ENCODE data around the gene TWIST2.

TWIST2 gene

GRCh38 chr2:238848976-238849853 lies 1.3 kb downstream of the TWIST2 start:
- no peaks in the 10 kb centered on the region for H3K9me3 ChIP-seq (ENCODE audit: control insufficient read depth, low read length)
- 4 to 5% methylated on average over 70 of the region's 70 CpGs for WGBS, 2 experiments
- H3K4me1 ChIP-seq (ENCODE audit: control insufficient read depth, insufficient read depth, low read length) = no peaks in the 10 kb centered on the region
- no peak overlapping the region for H3K27ac ChIP-seq (ENCODE audit: insufficient read depth, low read depth, low read length, poor library complexity, severe bottlenecking)
- H3K4me3 ChIP-seq (ENCODE audit: insufficient read depth, low read depth, low read length) = peak overlapping the region; percentile 42
- no peaks in the 10 kb centered on the region for H3K36me3 ChIP-seq (ENCODE audit: control insufficient read depth, insufficient read depth, low read length)
- peaks cover 88% of the 10 kb centered on the region for H3K27me3 ChIP-seq (ENCODE audit: control insufficient read depth, insufficient read depth, low read length, poor library complexity, severe bottlenecking)

- WGBS, 2 experiments = 92% methylated on average over 2 of the region's 2 CpGs; no CpG with 5 or more reads in 1 of the 2 experiments
- Histone ChIP-seq H3K4me3 (ENCODE audit: insufficient read depth, low read depth, low read length) (no peak overlapping the region), H3K27ac (ENCODE audit: insufficient read depth, low read depth, low read length, poor library complexity, severe bottlenecking) (no peak overlapping the region), H3K9me3 (ENCODE audit: control insufficient read depth, low read length) (no peaks in the 10 kb centered on the region), H3K4me1 (ENCODE audit: control insufficient read depth, insufficient read depth, low read length) (no peaks in the 10 kb centered on the region), H3K27me3 (ENCODE audit: control insufficient read depth, insufficient read depth, low read length, poor library complexity, severe bottlenecking) (peaks cover 83% of the 10 kb centered on the region), H3K36me3 (ENCODE audit: control insufficient read depth, insufficient read depth, low read length) (no peaks in the 10 kb centered on the region)
Measured at GRCh38 chr2:238850091-238850490, 2.2 kb downstream of the TWIST2 start.

- 87 to 88% methylated on average over 4 to 5 of the region's 5 CpGs for WGBS, 2 experiments
- H3K36me3 ChIP-seq (ENCODE audit: control insufficient read depth, insufficient read depth, low read length) = no peaks in the 10 kb centered on the region
- H3K4me3 ChIP-seq (ENCODE audit: insufficient read depth, low read depth, low read length) = no peak overlapping the region
- H3K4me1 ChIP-seq (ENCODE audit: control insufficient read depth, insufficient read depth, low read length) = no peaks in the 10 kb centered on the region
- no peak overlapping the region for H3K27ac ChIP-seq (ENCODE audit: insufficient read depth, low read depth, low read length, poor library complexity, severe bottlenecking)
- peaks cover 74% of the 10 kb centered on the region for H3K27me3 ChIP-seq (ENCODE audit: control insufficient read depth, insufficient read depth, low read length, poor library complexity, severe bottlenecking)
- no peaks in the 10 kb centered on the region for H3K9me3 ChIP-seq (ENCODE audit: control insufficient read depth, low read length)
Measured at GRCh38 chr2:238851026-238851425, 3.1 kb downstream of the TWIST2 start.

- no peak overlapping the region for H3K27ac ChIP-seq (ENCODE audit: insufficient read depth, low read depth, low read length, poor library complexity, severe bottlenecking)
- 84 to 93% methylated on average over 3 of the region's 3 CpGs for WGBS, 2 experiments
- no peak overlapping the region for H3K4me3 ChIP-seq (ENCODE audit: insufficient read depth, low read depth, low read length)
- no peaks in the 10 kb centered on the region for H3K4me1 ChIP-seq (ENCODE audit: control insufficient read depth, insufficient read depth, low read length)
- peaks cover 67% of the 10 kb centered on the region for H3K27me3 ChIP-seq (ENCODE audit: control insufficient read depth, insufficient read depth, low read length, poor library complexity, severe bottlenecking)
- no peaks in the 10 kb centered on the region for H3K36me3 ChIP-seq (ENCODE audit: control insufficient read depth, insufficient read depth, low read length)
- no peaks in the 10 kb centered on the region for H3K9me3 ChIP-seq (ENCODE audit: control insufficient read depth, low read length)
Measured at GRCh38 chr2:238851761-238852160, 3.9 kb downstream of the TWIST2 start.

- H3K9me3 ChIP-seq (ENCODE audit: control insufficient read depth, low read length) = no peaks in the 10 kb centered on the region
- no peak overlapping the region for H3K27ac ChIP-seq (ENCODE audit: insufficient read depth, low read depth, low read length, poor library complexity, severe bottlenecking)
- H3K4me3 ChIP-seq (ENCODE audit: insufficient read depth, low read depth, low read length) = no peak overlapping the region
- 80 to 85% methylated on average over 8 of the region's 9 CpGs for WGBS, 2 experiments
- H3K27me3 ChIP-seq (ENCODE audit: control insufficient read depth, insufficient read depth, low read length, poor library complexity, severe bottlenecking) = peaks cover 61% of the 10 kb centered on the region
- no peaks in the 10 kb centered on the region for H3K4me1 ChIP-seq (ENCODE audit: control insufficient read depth, insufficient read depth, low read length)
- H3K36me3 ChIP-seq (ENCODE audit: control insufficient read depth, insufficient read depth, low read length) = no peaks in the 10 kb centered on the region
Measured at GRCh38 chr2:238852206-238852869, 4.5 kb downstream of the TWIST2 start.

- H3K9me3 ChIP-seq (ENCODE audit: control insufficient read depth, low read length) = no peaks in the 10 kb centered on the region
- H3K27me3 ChIP-seq (ENCODE audit: control insufficient read depth, insufficient read depth, low read length, poor library complexity, severe bottlenecking) = peaks cover 52% of the 10 kb centered on the region
- H3K27ac ChIP-seq (ENCODE audit: insufficient read depth, low read depth, low read length, poor library complexity, severe bottlenecking) = no peak overlapping the region
- no peaks in the 10 kb centered on the region for H3K4me1 ChIP-seq (ENCODE audit: control insufficient read depth, insufficient read depth, low read length)
- no peak overlapping the region for H3K4me3 ChIP-seq (ENCODE audit: insufficient read depth, low read depth, low read length)
- H3K36me3 ChIP-seq (ENCODE audit: control insufficient read depth, insufficient read depth, low read length) = no peaks in the 10 kb centered on the region
- WGBS, 2 experiments = 90 to 94% methylated on average over 1 of the region's 1 CpG
Measured at GRCh38 chr2:238853218-238853617, 5.3 kb downstream of the TWIST2 start.

GRCh38 chr2:238853721-238854120 lies 5.8 kb downstream of the TWIST2 start:
- H3K27ac ChIP-seq (ENCODE audit: insufficient read depth, low read depth, low read length, poor library complexity, severe bottlenecking) = no peak overlapping the region
- H3K27me3 ChIP-seq (ENCODE audit: control insufficient read depth, insufficient read depth, low read length, poor library complexity, severe bottlenecking) = peaks cover 47% of the 10 kb centered on the region
- no peak overlapping the region for H3K4me3 ChIP-seq (ENCODE audit: insufficient read depth, low read depth, low read length)
- H3K4me1 ChIP-seq (ENCODE audit: control insufficient read depth, insufficient read depth, low read length) = no peaks in the 10 kb centered on the region
- 92% methylated on average over 9 of the region's 9 CpGs for WGBS, 2 experiments
- H3K36me3 ChIP-seq (ENCODE audit: control insufficient read depth, insufficient read depth, low read length) = no peaks in the 10 kb centered on the region
- H3K9me3 ChIP-seq (ENCODE audit: control insufficient read depth, low read length) = no peaks in the 10 kb centered on the region

- Histone ChIP-seq H3K36me3 (ENCODE audit: control insufficient read depth, insufficient read depth, low read length) (no peaks in the 10 kb centered on the region), H3K9me3 (ENCODE audit: control insufficient read depth, low read length) (no peaks in the 10 kb centered on the region), H3K27ac (ENCODE audit: insufficient read depth, low read depth, low read length, poor library complexity, severe bottlenecking) (no peak overlapping the region), H3K27me3 (ENCODE audit: control insufficient read depth, insufficient read depth, low read length, poor library complexity, severe bottlenecking) (peaks cover 42% of the 10 kb centered on the region), H3K4me1 (ENCODE audit: control insufficient read depth, insufficient read depth, low read length) (no peaks in the 10 kb centered on the region), H3K4me3 (ENCODE audit: insufficient read depth, low read depth, low read length) (no peak overlapping the region)
- 82 to 91% methylated on average over 8 of the region's 8 CpGs for WGBS, 2 experiments
Measured at GRCh38 chr2:238854246-238854645, 6.4 kb downstream of the TWIST2 start.

GRCh38 chr2:238854699-238855229 lies 6.9 kb downstream of the TWIST2 start:
- Histone ChIP-seq H3K4me3 (ENCODE audit: insufficient read depth, low read depth, low read length) (no peak overlapping the region), H3K27ac (ENCODE audit: insufficient read depth, low read depth, low read length, poor library complexity, severe bottlenecking) (no peak overlapping the region), H3K27me3 (ENCODE audit: control insufficient read depth, insufficient read depth, low read length, poor library complexity, severe bottlenecking) (peaks cover 37% of the 10 kb centered on the region), H3K4me1 (ENCODE audit: control insufficient read depth, insufficient read depth, low read length) (no peaks in the 10 kb centered on the region), H3K9me3 (ENCODE audit: control insufficient read depth, low read length) (no peaks in the 10 kb centered on the region), H3K36me3 (ENCODE audit: control insufficient read depth, insufficient read depth, low read length) (no peaks in the 10 kb centered on the region)
- 85 to 86% methylated on average over 18 of the region's 18 CpGs for WGBS, 2 experiments

GRCh38 chr2:238855299-238855698 lies 7.4 kb downstream of the TWIST2 start:
- no peaks in the 10 kb centered on the region for H3K9me3 ChIP-seq (ENCODE audit: control insufficient read depth, low read length)
- peaks cover 31% of the 10 kb centered on the region for H3K27me3 ChIP-seq (ENCODE audit: control insufficient read depth, insufficient read depth, low read length, poor library complexity, severe bottlenecking)
- 94 to 96% methylated on average over 9 of the region's 9 CpGs for WGBS, 2 experiments
- no peaks in the 10 kb centered on the region for H3K36me3 ChIP-seq (ENCODE audit: control insufficient read depth, insufficient read depth, low read length)
- H3K27ac ChIP-seq (ENCODE audit: insufficient read depth, low read depth, low read length, poor library complexity, severe bottlenecking) = no peak overlapping the region
- H3K4me3 ChIP-seq (ENCODE audit: insufficient read depth, low read depth, low read length) = no peak overlapping the region
- no peaks in the 10 kb centered on the region for H3K4me1 ChIP-seq (ENCODE audit: control insufficient read depth, insufficient read depth, low read length)

Data from ectodermal cell (in vitro differentiated cells).